HepG2 (cell line): ENCODE results near the gene DCTN1. TPM values are rescaled to one million over a fixed set of nuclear protein-coding genes. Genes with fewer than 3 reads are reported as not detected.

Source experiments
- ATAC-seq: fragments of 200-7000 bp; cut with Tn5 transposase; 3 replicates; pipeline ENCODE4 v1.9.1; 2020; ENCODE audit warnings: mild to moderate bottlenecking, moderate library complexity
- BruUV-seq: library from RNA; stranded (reverse); fragments of 400-500 nt; replicated peaks from 2 replicates; lab custom pipeline; 2021; lab: Mats Ljungman, UMichigan
- CTCF ChIA-PET: fragments of 300-600 bp; formaldehyde crosslinking; extraction: SDS; loops from one replicate; lab custom pipeline; 2021; ENCODE audit warnings: low total read pairs, inconsistent platforms, low intra/inter-chr PET ratio; lab: Yijun Ruan, JAX
- POLR2A ChIA-PET: fragments of 350-600 bp; sonication (Branson Sonifier 250); formaldehyde crosslinking; loops from one replicate; lab custom pipeline; 2020; ENCODE audit warnings: antibody characterized with exemption, inconsistent platforms; lab: Yijun Ruan, JAX
- DNase-seq: peaks from one replicate; pipeline ENCODE4 v3.0.0-alpha.2; 2015; ENCODE audit warnings: low spot score
- FAIRE-seq: peaks from 3 replicates; lab custom pipeline; 2011; peaks lifted over from hg19 to GRCh38; lab: Jason Lieb, UNC
- H2AFZ ChIP-seq: one replicate; pipeline ENCODE4 v1.6.1; 2011; ENCODE audit warnings: low read length, inconsistent platforms
- H3K27ac ChIP-seq: fragments of 300-600 bp; 3 replicates; pipeline ENCODE4 v1.8.0; 2011; ENCODE audit warnings: mixed run types, mild to moderate bottlenecking, mixed read lengths, low read length, inconsistent platforms; ENCODE audit not compliant: insufficient read depth; ENCODE audit errors: extremely low read length
- H3K27me3 ChIP-seq, 2 experiments: fragments of 200-600 bp in 1 of 2; 2 replicates in 1 of 2; 3 replicates in 1 of 2; pipeline versions ENCODE4 v1.6.0 to v1.8.0; 2011; ENCODE audit warnings: low read length in 2 of 2, mild to moderate bottlenecking in 2 of 2, moderate library complexity in 2 of 2, inconsistent platforms in 1 of 2; ENCODE audit not compliant: insufficient read depth in 2 of 2, control insufficient read depth in 1 of 2
- H3K36me3 ChIP-seq, 2 experiments: fragments of 200-600 bp in 1 of 2; replicated peaks in 1 of 2; 2 replicates in 1 of 2; 3 replicates in 1 of 2; pipeline versions ENCODE4 v1.5.1 to v1.8.0; 2011; ENCODE audit warnings: low read length in 2 of 2, inconsistent platforms in 1 of 2; ENCODE audit not compliant: insufficient read depth in 2 of 2, control insufficient read depth in 1 of 2
- H3K4me1 ChIP-seq: 2 replicates; pipeline ENCODE4 v1.5.1; 2012; ENCODE audit warnings: low read length, inconsistent platforms; ENCODE audit not compliant: insufficient read depth
- H3K4me2 ChIP-seq: 2 replicates; pipeline ENCODE4 v1.6.0; 2011; ENCODE audit warnings: low read depth, low read length, inconsistent platforms
- H3K4me3 ChIP-seq, 3 experiments: fragments of 200-600 bp in 1 of 3; sonication (generic), shearing (Covaris generic) in 1 of 3; replicated peaks in 1 of 3; 2 replicates each; pipeline ENCODE4 v1.5.1; 2011 to 2016; ENCODE audit warnings: low read length in 3 of 3, inconsistent platforms in 2 of 3, low read depth in 2 of 3, mild to moderate bottlenecking in 2 of 3, control low read depth in 1 of 3, mixed read lengths in 1 of 3; ENCODE audit not compliant: insufficient read depth in 1 of 3
- H3K79me2 ChIP-seq: one replicate; pipeline ENCODE4 v1.6.1; 2011; ENCODE audit warnings: low read length, inconsistent platforms; ENCODE audit not compliant: insufficient read depth
- H3K9ac ChIP-seq: 2 replicates; pipeline ENCODE4 v1.6.0; 2011; ENCODE audit warnings: mild to moderate bottlenecking, low read depth, low read length, inconsistent platforms; ENCODE audit not compliant: insufficient read depth
- H3K9me3 ChIP-seq: 2 replicates; pipeline ENCODE4 v1.5.1; 2012; ENCODE audit warnings: mild to moderate bottlenecking, low read length
- H4K20me1 ChIP-seq: 2 replicates; pipeline ENCODE4 v1.6.0; 2011; ENCODE audit warnings: inconsistent platforms, mild to moderate bottlenecking, low read length, moderate library complexity; ENCODE audit not compliant: insufficient read depth
- MED8 ChIP-seq: sonication (generic); formaldehyde crosslinking; IDR thresholded peaks from 2 replicates; pipeline ENCODE4 v1.8.1; 2023; ENCODE audit warnings: mild to moderate bottlenecking, missing genetic modification reagents; ENCODE audit not compliant: insufficient replicate concordance
- NFIC ChIP-seq: IDR thresholded peaks from 2 replicates; pipeline ENCODE4 v1.6.1; 2012; ENCODE audit warnings: mild to moderate bottlenecking, low read length, inconsistent platforms
- NR2F6 ChIP-seq, 2 experiments: IDR thresholded peaks; 2 replicates each; pipeline ENCODE4 v1.6.1; 2016; ENCODE audit warnings: antibody characterized with exemption in 1 of 2, mild to moderate bottlenecking in 1 of 2
- PATZ1 ChIP-seq: sonication (generic); formaldehyde crosslinking; IDR thresholded peaks from 2 replicates; pipeline ENCODE4 v1.4.0; 2020; ENCODE audit warnings: missing genetic modification reagents
- SNAPC5 ChIP-seq: sonication (generic); formaldehyde crosslinking; IDR thresholded peaks from 2 replicates; pipeline ENCODE4 v1.8.1; 2023; ENCODE audit warnings: mild to moderate bottlenecking, missing genetic modification reagents, borderline replicate concordance
- XRCC5 ChIP-seq: fragments of 200-400 bp; formaldehyde crosslinking; optimal IDR thresholded peaks from 2 replicates; pipeline ENCODE3; 2017; ENCODE audit warnings: mild to moderate bottlenecking, low read length
- YEATS4 ChIP-seq: sonication (generic); formaldehyde crosslinking; IDR thresholded peaks from 2 replicates; pipeline ENCODE4 v1.4.0; 2020; ENCODE audit warnings: missing genetic modification reagents, borderline replicate concordance
- ZNF674 ChIP-seq: sonication (generic); formaldehyde crosslinking; IDR thresholded peaks from 2 replicates; pipeline ENCODE4 v1.5.0; 2020; ENCODE audit warnings: low read depth, mild to moderate bottlenecking, missing genetic modification reagents
- ZNF687 ChIP-seq: sonication (generic); formaldehyde crosslinking; IDR thresholded peaks from 2 replicates; pipeline ENCODE4 v1.5.1; 2020; ENCODE audit warnings: mild to moderate bottlenecking, missing genetic modification reagents, moderate library complexity
- ZNF709 ChIP-seq: sonication (generic); formaldehyde crosslinking; IDR thresholded peaks from 2 replicates; pipeline ENCODE4 v1.5.0; 2020; ENCODE audit warnings: mild to moderate bottlenecking, missing genetic modification reagents
- ZNF749 ChIP-seq: sonication (generic); formaldehyde crosslinking; IDR thresholded peaks from 2 replicates; pipeline ENCODE4 v1.8.0; 2022; ENCODE audit warnings: mild to moderate bottlenecking, missing genetic modification reagents, moderate library complexity, borderline replicate concordance
- ZNF879 ChIP-seq: sonication (generic); formaldehyde crosslinking; IDR thresholded peaks from 2 replicates; pipeline ENCODE4 v1.8.1; 2023; ENCODE audit warnings: missing genetic modification reagents
- WGBS: methylation state at CpG from one replicate; pipeline ENCODE4 v1.1.6; 2017; ENCODE audit warnings: low lambda C conversion rate; 5-methylcytosine and 5-hydroxymethylcytosine counted together
- in situ Hi-C: cut with HindIII; loops from 2 replicates; pipeline ENCODE4 v1.10.0; 2017; ENCODE audit warnings: low pct_unique_long_range_greater_than_20kb; ENCODE audit not compliant: extremely low pct_ligation_motif_present
- intact Hi-C: fragments of 100-400 bp; cut with micrococcal nuclease; formaldehyde crosslinking; loops from one replicate; pipeline ENCODE4 v1.10.0; 2022; ENCODE audit not compliant: unreplicated experiment
- polyA plus RNA-seq, 8 experiments: library from polyadenylated mRNA; depleted of rRNA in 3 of 8; stranded (reverse) in 7 of 8; unstranded in 1 of 8; fragments of >200 nt; fragmentation: Illumina TruSeq in 4 of 8; extraction: Trizol in 4 of 8; gene quantifications; 2 replicates each; pipeline versions ENCODE4 v1.2.1 to v1.2.3, GENCODE V29; 2011 to 2016; ENCODE audit warnings: low read depth in 4 of 8, missing spikeins in 1 of 8, mixed read lengths in 1 of 8; ENCODE audit not compliant: insufficient read depth in 1 of 8
- total RNA-seq, 5 experiments: library from RNA; depleted of rRNA; stranded (reverse); fragments of >200 nt; fragmentation: Illumina TruSeq; extraction: Trizol; gene quantifications; 2 replicates each; pipeline ENCODE4 v1.2.3, GENCODE V29; 2016; ENCODE audit warnings: low read depth in 1 of 5

The DCTN1 gene
- total and polyA plus RNA-seq, 2 of the 13 experiments (the other 11 are each of a cell fraction or from before 2014, with no cell fraction given), result 73.2 to 122 TPM

GRCh38 chr2:74417197-74417596 lies 37.1 kb upstream of the DCTN1 start (continued):
- TF ChIP-seq ZNF687 (CRISPR knock-in tag), result no peak
- TF ChIP-seq ZNF749 (CRISPR knock-in tag), result no peak
- no peak for TF ChIP-seq XRCC5
- TF ChIP-seq SNAPC5 (CRISPR knock-in tag), result no peak
- TF ChIP-seq ZNF709 (CRISPR knock-in tag), result no peak
- TF ChIP-seq NR2F6 (IDR thresholded peaks at IDR 0.05), result no peak
- no peak for TF ChIP-seq NR2F6 (CRISPR knock-in tag; IDR thresholded peaks at IDR 0.05)
- no peak for TF ChIP-seq YEATS4
- no peak for TF ChIP-seq ZNF674 (CRISPR knock-in tag)
- TF ChIP-seq NFIC, result no peak
- no peak for TF ChIP-seq ZNF879

GRCh38 chr2:74416778-74417177 lies 36.7 kb upstream of the DCTN1 start:
- ChIA-PET POLR2A (no interaction called here), CTCF (no interaction called here)
- H3K9ac ChIP-seq, result no peak overlapping the region
- no peaks in the 10 kb centered on the region for H3K79me2 ChIP-seq
- intact Hi-C loops, result no loop called here
- no peaks in the 10 kb centered on the region for H3K36me3 ChIP-seq
- H3K9me3 ChIP-seq, result no peaks in the 10 kb centered on the region
- H3K4me1 ChIP-seq, result peaks cover 45% of the 10 kb centered on the region
- no TSS peak for BruUV-seq
- ATAC-seq (no peak), DNase-seq (no peak), FAIRE-seq (no peak)
- peaks cover 0 to 10% of the 10 kb centered on the region in 2 experiments; a peak in 3 of 5 replicates for H3K27me3 ChIP-seq
- WGBS, result 34% methylated on average over 3 of the region's 3 CpGs
- no peak overlapping the region for H3K4me2 ChIP-seq
- H4K20me1 ChIP-seq, result no peaks in the 10 kb centered on the region
- H3K4me3 ChIP-seq, result no peak overlapping the region
- in situ Hi-C loops, result no loop called here
- no peak overlapping the region for H2AFZ ChIP-seq
- H3K27ac ChIP-seq, result no peak overlapping the region
- TF ChIP-seq PATZ1, result 0 out of 2 replicates have a peak, but pooled peaks have one; percentile 13
- TF ChIP-seq MED8 (CRISPR knock-in tag), result no peak
